ENCODE measurements around the gene ADGRV1.

Gene ADGRV1

GRCh38 chr5:91128604-91129003, 570.0 kb downstream of the ADGRV1 start:
- no peaks in the 10 kb centered on the region for H3K9me3 ChIP-seq (ENCODE audit: insufficient read depth, low read length)
- H3K4me3 ChIP-seq (ENCODE audit: insufficient read depth, low read length, poor library complexity, severe bottlenecking), result no peak overlapping the region
- no peak overlapping the region for H3K27ac ChIP-seq (ENCODE audit: low read depth, low read length)
- H3F3A ChIP-seq (ENCODE audit: insufficient read depth), result no peaks in the 10 kb centered on the region
- H3K9ac ChIP-seq (ENCODE audit: low read length), result no peak overlapping the region
- no peaks in the 10 kb centered on the region for H3K79me2 ChIP-seq (ENCODE audit: insufficient read depth, low read length)
- H3K4me2 ChIP-seq (ENCODE audit: low read depth, low read length, poor library complexity, severe bottlenecking), result no peak overlapping the region
- H3K36me3 ChIP-seq (ENCODE audit: low read length), result no peaks in the 10 kb centered on the region
- no peaks in the 10 kb centered on the region for H3K27me3 ChIP-seq (ENCODE audit: low read length)
- H4K20me1 ChIP-seq (ENCODE audit: low read depth, low read length), result no peaks in the 10 kb centered on the region
- H3K9me2 ChIP-seq (replicated peaks; ENCODE audit: insufficient read depth, low read length), result no peaks in the 10 kb centered on the region
- TF ChIP-seq CTCF (IDR thresholded peaks at IDR 0.05; ENCODE audit: insufficient read depth, low read length, poor library complexity, severe bottlenecking) (no peak), EZH2phosphoT487 (conservative IDR thresholded peaks at IDR 0.05; ENCODE audit: low read length) (no peak)
- H2AFZ ChIP-seq (ENCODE audit: low read depth, low read length, severe bottlenecking), result no peak overlapping the region

- Histone ChIP-seq H4K20me1 (ENCODE audit: low read depth, low read length) (no peaks in the 10 kb centered on the region), H3K4me2 (ENCODE audit: low read depth, low read length, poor library complexity, severe bottlenecking) (no peak overlapping the region), H3K9ac (ENCODE audit: low read length) (no peak overlapping the region), H3K27ac (ENCODE audit: low read depth, low read length) (no peak overlapping the region), H3K9me2 (replicated peaks; ENCODE audit: insufficient read depth, low read length) (no peaks in the 10 kb centered on the region), H3K9me3 (ENCODE audit: insufficient read depth, low read length) (no peaks in the 10 kb centered on the region), H3K79me2 (ENCODE audit: insufficient read depth, low read length) (no peaks in the 10 kb centered on the region), H3F3A (ENCODE audit: insufficient read depth) (no peaks in the 10 kb centered on the region), H3K27me3 (ENCODE audit: low read length) (no peaks in the 10 kb centered on the region), H2AFZ (ENCODE audit: low read depth, low read length, severe bottlenecking) (no peak overlapping the region), H3K36me3 (ENCODE audit: low read length) (no peaks in the 10 kb centered on the region), H3K4me3 (ENCODE audit: insufficient read depth, low read length, poor library complexity, severe bottlenecking) (no peak overlapping the region)
- no peak for TF ChIP-seq EZH2phosphoT487 (conservative IDR thresholded peaks at IDR 0.05; ENCODE audit: low read length)
- no peak for TF ChIP-seq CTCF (IDR thresholded peaks at IDR 0.05; ENCODE audit: insufficient read depth, low read length, poor library complexity, severe bottlenecking)
Observed at GRCh38 chr5:91129748-91130147, 571.2 kb downstream of the ADGRV1 start.

- H3K4me3 ChIP-seq (ENCODE audit: insufficient read depth, low read length, poor library complexity, severe bottlenecking), result no peak overlapping the region
- H3K4me2 ChIP-seq (ENCODE audit: low read depth, low read length, poor library complexity, severe bottlenecking), result no peak overlapping the region
- no peaks in the 10 kb centered on the region for H3F3A ChIP-seq (ENCODE audit: insufficient read depth)
- no peak overlapping the region for H2AFZ ChIP-seq (ENCODE audit: low read depth, low read length, severe bottlenecking)
- H3K9me3 ChIP-seq (ENCODE audit: insufficient read depth, low read length), result no peaks in the 10 kb centered on the region
- H3K9me2 ChIP-seq (replicated peaks; ENCODE audit: insufficient read depth, low read length), result no peaks in the 10 kb centered on the region
- H3K27me3 ChIP-seq (ENCODE audit: low read length), result no peaks in the 10 kb centered on the region
- H3K9ac ChIP-seq (ENCODE audit: low read length), result no peak overlapping the region
- no peaks in the 10 kb centered on the region for H4K20me1 ChIP-seq (ENCODE audit: low read depth, low read length)
- no peak overlapping the region for H3K27ac ChIP-seq (ENCODE audit: low read depth, low read length)
- no peaks in the 10 kb centered on the region for H3K79me2 ChIP-seq (ENCODE audit: insufficient read depth, low read length)
- no peaks in the 10 kb centered on the region for H3K36me3 ChIP-seq (ENCODE audit: low read length)
- TF ChIP-seq EZH2phosphoT487 (conservative IDR thresholded peaks at IDR 0.05; ENCODE audit: low read length), result no peak
- no peak for TF ChIP-seq CTCF (IDR thresholded peaks at IDR 0.05; ENCODE audit: insufficient read depth, low read length, poor library complexity, severe bottlenecking)
Observed at GRCh38 chr5:91130759-91131158, 572.2 kb downstream of the ADGRV1 start.

All from SU-DHL-6 (cell line).